A549 (cell line): ENCODE measurements around the gene PRXL2B.

Source experiments
- CHD4 ChIP-seq: fragments of 200-600 bp; sonication (generic); IDR thresholded peaks from 2 replicates; pipeline ENCODE4 v1.6.1; 2016; ENCODE audit warnings: antibody characterized with exemption, mild to moderate bottlenecking, borderline replicate concordance
- CTCF ChIP-seq: fragments of >200 bp; sonication (Bioruptor Twin); formaldehyde crosslinking; IDR thresholded peaks from 3 replicates; pipeline ENCODE4 v1.5.1; 2016
- ESRRA ChIP-seq: fragments of 150-350 bp; IDR thresholded peaks from 2 replicates; pipeline ENCODE4 v1.6.1; 2014; ENCODE audit warnings: mild to moderate bottlenecking, low read length, borderline replicate concordance
- MAZ ChIP-seq: fragments of 150-350 bp; IDR thresholded peaks from 2 replicates; pipeline ENCODE4 v1.6.1; 2014; ENCODE audit warnings: antibody characterized with exemption, low read depth, low read length, borderline replicate concordance
- NR3C1 ChIP-seq: fragments of >200 bp; sonication (Bioruptor Twin); formaldehyde crosslinking; IDR thresholded peaks from 3 replicates; pipeline ENCODE4 v1.6.1; 2017
- PHF8 ChIP-seq: fragments of 200-600 bp; sonication (generic); IDR thresholded peaks from 2 replicates; pipeline ENCODE4 v1.6.1; 2016; ENCODE audit warnings: low read depth, mild to moderate bottlenecking, antibody characterized with exemption, moderate library complexity, borderline replicate concordance
- POLR2A ChIP-seq: IDR thresholded peaks from 2 replicates; pipeline ENCODE4 v1.6.1; 2012; ENCODE audit warnings: mild to moderate bottlenecking, low read length
- POLR2AphosphoS2 ChIP-seq: conservative IDR thresholded peaks from 2 replicates; pipeline ENCODE4 v1.6.1; 2012; ENCODE audit warnings: low read length, improper control_type of control experiment, inconsistent platforms
- RAD21 ChIP-seq, 2 experiments: fragments of >200 bp in 1 of 2; sonication (Bioruptor Twin) in 1 of 2; formaldehyde crosslinking in 1 of 2; IDR thresholded peaks in 1 of 2; conservative IDR thresholded peaks in 1 of 2; 2 replicates in 1 of 2; 3 replicates in 1 of 2; pipeline ENCODE4 v1.6.1; 2012 to 2018; ENCODE audit warnings: inconsistent platforms in 1 of 2
- TF ChIP-seq, protein P1 (sequence below): fragments of 450-650 bp; IDR thresholded peaks from 2 replicates; pipeline ENCODE4 v1.6.1; 2014; ENCODE audit warnings: antibody characterized with exemption

DNA sequence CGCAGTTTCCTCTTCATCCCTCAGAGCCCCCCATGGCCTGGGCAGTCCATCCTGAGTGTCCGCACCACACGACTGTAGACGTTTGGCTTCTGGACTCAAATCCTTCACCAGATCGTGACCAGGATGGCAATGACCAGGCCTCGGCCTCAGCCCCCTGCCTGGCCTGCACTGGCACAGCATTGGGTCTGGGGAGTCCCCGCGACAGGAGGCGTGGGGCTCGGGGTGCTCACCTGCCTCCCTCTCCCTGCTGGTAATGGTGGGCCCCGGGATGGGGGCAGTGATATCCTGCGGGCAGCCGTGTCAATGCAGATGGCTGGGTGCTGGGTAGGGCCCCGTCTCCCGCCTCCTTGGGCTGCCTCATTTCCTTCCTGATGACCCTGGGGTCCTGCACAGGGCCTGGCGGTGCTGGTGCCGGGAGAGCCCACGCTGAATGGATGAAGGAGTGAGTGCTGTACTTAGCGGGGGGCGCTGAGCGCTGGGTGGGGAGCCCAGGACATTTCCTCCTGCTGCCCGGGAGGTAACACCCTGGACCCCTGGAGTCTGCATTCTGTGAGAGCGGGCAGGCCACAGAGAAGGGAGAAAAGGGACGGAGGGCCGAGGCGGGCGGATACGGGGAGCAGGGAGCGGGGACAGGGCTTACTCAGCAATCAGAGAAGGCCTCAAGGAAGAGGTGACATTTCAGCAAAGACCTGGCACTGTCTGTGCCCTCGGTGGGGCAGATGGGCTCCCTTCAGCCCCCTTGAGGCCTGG, 32.5 kb upstream of the PRXL2B start:
- TF ChIP-seq CTCF (no peak), MAZ (no peak), ESRRA (no peak), CHD4 (no peak), POLR2A (no peak), NR3C1 (no peak), RAD21 (conservative IDR thresholded peaks at IDR 0.05 in 1 of 2, IDR thresholded peaks at IDR 0.05 in 1 of 2) (no peak), PHF8 (no peak), POLR2AphosphoS2 (no peak)
- TF ChIP-seq, protein P1, sequence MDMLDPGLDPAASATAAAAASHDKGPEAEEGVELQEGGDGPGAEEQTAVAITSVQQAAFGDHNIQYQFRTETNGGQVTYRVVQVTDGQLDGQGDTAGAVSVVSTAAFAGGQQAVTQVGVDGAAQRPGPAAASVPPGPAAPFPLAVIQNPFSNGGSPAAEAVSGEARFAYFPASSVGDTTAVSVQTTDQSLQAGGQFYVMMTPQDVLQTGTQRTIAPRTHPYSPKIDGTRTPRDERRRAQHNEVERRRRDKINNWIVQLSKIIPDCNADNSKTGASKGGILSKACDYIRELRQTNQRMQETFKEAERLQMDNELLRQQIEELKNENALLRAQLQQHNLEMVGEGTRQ = no peak
